GM21723 (cell line): Measurements from ENCODE around the gene PARVB.

ENCODE experiments used
- ATAC-seq: cut with Tn5 transposase; IDR thresholded peaks from one replicate; pipeline ENCODE4 v1.9.1; 2021; ENCODE audit warnings: mild to moderate bottlenecking, moderate library complexity; ENCODE audit not compliant: unreplicated experiment

PARVB gene

DNA sequence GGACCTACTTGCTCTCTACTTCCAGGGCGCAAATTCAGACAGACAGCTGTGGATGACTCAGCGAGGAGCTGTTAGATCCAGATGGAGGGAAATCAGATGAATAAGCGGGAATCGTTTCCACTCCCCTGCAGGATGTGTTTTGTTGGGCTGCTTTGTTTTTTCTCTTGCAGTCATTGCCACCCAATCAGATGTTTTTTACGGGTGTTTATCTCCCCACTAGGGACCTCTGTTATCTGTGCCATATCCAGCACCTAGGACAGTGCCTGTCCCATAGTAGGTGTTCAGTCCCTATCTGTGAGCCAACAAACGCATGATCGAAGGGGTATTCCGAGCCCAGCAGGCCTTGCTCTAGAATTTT, 105.5 kb downstream of the PARVB start:
- no peak for ATAC-seq

DNA sequence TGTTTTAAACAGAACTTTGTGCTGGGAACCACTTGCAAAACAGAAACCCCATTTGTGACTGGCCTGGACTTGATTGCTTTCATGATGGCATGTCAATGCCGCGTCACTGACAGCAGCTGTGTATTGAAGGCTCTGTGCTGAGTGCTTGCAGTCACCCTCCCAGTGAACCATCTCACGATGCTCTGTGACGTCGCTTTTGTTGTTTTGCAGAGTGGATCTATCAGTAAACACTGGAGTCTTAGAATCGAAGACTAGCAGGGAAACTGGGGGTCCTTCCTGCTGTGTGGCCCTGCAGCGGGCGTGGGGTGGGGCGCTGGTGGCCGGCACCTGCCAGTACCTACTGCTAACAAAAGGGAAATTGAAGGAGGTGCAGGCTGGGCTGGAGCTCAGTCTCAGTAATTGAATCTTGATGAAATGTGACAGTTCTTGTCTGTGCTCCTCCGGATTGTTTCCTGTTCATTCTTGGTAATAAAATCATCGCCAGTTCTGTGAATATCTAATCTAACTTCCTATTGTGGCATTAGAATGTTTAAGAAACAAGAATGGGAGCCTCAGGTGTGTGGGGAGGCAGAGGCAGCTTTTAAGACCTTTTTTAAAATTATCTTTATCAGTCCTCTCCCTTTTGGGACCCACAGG, 106.1 kb downstream of the PARVB start:
- ATAC-seq: no peak

DNA sequence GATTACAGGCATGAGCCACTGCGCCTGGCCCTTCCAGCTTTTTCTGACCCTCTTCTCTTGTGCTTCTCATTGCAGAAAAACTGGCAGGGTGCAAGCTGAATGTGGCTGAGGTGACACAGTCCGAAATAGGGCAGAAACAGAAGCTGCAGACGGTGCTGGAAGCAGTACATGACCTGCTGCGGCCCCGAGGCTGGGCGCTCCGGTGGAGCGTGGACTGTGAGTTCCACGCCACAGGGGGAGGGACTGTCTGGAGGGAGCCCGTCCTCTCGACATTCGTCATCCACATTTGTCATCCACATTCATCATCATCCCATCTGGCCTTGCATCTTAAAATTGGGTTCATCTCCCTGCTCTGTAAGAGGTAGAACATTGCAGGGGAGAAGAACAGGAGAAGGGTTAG, 107.3 kb downstream of the PARVB start:
- no peak for ATAC-seq

DNA sequence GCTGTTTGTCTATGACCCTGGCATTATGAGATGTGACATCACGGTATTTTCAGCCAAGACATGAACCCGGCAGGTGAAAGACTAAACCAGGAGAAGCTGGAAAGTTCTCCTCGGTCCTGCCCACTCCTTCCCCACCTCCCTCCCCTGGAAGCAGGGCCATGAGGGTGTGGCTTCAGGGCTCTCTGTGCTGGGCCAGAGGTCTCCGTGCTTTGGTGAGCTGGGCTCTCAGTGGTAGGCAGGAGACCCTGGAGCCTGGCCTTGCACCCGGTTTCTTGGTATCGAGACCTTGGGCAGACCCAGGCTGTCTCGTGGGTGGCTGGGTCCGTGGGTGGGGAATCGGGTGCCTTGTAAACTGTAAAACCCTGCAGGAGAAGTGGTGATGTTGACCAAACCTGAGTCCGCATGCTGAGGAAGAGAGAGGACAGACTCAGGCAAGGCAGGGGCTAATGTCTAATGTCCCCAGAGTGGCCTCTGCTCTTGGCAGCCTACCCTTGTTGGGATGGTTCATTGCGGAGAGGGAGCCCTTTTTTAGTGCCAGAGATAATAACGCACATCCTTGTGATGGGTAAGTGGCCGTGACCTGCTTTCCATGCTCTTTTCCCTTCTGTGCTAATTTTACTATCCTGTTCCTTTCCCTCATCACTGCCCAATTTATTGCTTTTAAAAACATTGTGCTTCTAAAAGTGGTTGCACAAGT, 108.0 kb downstream of the PARVB start:
- ATAC-seq: no peak

DNA sequence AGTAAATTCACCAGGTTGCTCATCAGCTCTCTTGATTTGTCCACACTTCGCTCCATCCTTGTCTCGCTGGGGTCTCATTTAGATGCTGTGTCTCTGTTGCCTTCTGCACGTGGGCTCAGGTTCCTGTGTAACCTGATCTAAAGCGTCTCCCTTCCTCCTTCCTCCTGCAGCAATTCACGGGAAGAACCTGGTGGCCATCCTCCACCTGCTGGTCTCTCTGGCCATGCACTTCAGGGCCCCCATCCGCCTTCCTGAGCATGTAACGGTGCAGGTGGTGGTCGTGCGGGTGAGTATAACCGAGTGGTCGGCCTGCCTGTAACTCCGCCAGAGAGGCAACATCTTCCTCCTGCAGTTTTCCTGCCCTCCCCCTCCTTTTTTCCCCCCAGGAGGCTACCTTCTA, 108.6 kb downstream of the PARVB start:
- ATAC-seq: no peak

DNA sequence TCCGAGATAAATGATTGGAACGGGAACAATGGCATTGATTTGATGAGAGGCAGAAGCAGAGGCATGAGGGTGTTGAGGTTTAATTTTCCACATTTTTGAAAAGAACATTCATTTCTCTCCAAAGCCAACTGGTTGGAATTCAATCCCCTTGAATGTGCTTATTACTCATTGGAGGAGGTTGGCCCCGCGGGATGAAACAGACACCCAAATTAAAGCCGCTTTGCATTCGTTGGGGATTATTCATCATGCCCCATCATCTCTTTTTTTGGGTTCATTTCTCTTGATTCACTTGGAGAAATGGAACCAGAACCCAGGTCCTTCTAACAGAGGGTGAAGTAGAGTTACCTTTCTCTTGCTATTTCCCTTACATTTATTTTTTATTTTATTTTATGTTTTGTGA, 109.1 kb downstream of the PARVB start:
- no peak for ATAC-seq

DNA sequence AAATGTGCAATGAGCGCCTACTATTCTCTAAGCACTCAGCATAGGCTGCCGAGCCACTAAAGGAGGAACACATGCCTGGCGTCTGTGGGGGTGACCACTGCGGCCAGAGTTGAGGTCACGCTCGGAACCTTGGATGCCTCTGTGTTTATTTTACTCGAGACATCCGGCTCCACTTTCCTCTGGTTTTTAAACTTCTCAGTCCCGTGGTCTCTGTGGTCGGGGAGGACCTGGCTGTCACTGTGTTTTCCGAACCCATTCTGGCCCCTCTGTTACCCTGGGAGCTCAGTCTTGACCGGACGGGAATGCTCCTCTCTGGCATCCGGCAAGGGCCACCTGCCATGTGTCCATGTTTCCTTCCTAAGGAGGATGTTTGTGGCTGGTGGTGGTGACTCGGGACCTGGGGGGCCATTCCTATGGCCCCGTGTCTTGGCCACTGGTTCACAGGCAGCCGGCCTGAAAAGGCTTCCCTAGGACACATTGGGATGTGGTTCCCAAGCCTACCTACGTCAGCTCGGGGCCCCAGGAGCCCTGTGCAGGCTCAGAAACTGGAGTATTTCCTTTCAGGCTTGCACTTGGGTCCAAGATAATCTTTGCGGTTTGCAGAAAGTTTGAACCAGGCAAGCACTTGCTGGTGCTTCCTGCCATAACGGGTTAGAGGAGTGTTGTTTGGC, 109.9 kb downstream of the PARVB start:
- ATAC-seq: no peak

DNA sequence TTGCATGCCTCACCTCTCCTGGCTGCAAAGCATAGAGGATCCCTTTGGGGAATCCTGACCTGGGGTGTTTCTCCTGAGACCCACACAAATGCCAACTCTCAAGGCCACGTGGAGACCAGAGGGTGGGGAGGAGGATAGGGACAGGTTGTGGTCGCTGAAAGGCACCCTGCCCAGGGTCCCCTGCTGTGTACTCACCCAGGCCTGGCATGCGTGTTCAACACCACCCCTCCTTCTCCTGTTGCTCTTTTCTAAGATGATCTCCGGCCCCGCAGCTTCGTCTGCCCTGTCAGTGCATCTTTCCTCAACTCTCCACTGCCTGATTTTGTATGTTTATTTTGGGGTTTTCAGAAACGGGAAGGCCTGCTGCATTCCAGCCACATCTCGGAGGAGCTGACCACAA, 112.0 kb downstream of the PARVB start:
- no peak for ATAC-seq

DNA sequence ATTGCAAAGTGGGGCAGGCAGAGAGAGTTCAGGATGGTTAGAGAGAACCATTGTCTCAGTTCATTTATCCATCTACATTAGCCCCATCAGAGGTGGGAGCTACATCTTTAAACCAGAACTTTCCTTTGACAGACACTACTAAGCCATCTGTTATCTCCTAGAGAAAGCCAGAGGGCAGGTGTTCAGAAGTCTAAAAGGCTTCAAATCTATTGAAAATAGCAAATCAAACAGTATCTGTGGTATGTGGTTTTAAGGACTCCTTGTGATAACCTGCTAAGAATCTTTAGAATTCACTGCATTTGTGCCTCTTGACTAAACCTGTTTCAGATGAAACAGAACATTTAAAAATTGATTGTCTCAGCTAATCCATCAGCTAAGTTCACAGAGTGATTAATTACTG, 112.7 kb downstream of the PARVB start:
- ATAC-seq: no peak

DNA sequence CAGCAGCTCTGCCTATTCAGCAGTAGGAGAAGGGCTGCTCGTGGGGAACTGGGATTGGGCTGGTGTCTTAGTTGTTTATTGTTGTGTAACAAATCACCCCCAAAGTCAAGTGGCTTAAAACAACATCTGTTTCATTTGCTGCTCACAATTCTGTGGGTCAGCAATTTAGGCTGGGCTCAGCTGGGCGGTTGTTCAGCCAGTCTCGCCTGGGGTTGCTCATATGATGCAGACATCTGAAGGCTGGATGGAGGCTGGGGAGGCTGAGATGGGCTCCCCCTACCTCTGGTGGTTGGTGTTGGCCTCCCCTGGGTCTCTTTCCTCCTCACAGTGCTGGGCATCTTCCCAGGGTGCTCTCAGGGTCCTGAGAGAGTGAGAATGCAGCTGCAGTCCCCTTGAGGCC, 113.3 kb downstream of the PARVB start:
- ATAC-seq: no peak

DNA sequence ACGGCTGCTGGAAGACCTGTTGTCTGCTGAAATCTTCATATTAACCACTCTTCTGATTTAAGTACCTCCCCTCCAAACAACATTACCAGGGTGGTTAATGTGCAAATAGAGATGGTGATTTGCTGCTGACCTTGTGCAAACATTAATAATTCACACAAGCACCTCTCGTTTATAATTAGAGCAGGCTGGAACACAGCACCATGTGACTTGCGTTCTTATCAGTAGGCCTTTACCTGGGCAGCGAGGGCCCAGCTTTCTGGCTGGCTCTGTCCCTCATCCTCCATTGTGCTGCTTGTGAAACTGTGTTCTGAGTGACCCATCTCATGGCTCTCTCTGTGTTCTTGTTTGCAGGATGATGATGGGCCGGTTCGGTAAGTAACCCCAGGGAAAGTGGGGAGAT, 115.7 kb downstream of the PARVB start:
- ATAC-seq: no peak

DNA sequence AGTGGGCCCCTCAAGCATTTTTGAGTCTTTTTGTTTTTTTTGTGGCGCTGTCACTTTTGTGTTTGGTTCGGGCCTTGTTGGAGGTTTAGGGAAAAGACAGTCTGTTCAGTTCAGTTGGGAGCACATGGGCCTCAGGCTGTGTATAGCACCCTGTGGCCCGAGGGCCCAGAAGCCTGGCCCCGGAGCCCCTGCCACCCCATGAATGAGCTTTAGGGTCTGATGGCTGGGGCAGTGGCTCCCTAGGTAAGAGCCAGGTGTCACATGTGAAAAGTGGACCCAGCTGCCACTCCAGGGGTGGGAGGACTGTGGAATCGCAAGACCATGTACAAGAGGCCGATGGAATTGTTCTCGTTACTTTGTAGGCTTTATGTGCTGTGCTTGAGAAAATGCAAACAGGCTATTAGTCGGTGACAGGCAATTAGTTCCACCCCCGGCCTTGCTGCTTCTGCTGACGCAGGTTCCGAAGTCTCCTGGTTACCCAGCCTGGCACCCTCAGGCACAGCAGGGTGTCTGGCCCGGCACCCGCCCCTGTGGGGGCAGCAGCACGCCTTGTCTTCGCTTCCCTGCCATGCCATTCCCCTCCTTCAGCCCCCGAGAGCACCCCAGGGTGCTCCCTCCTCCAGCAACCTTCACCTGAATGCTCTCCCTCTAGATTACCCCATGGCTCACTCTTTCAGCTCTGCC, 118.5 kb downstream of the PARVB start:
- no peak for ATAC-seq

DNA sequence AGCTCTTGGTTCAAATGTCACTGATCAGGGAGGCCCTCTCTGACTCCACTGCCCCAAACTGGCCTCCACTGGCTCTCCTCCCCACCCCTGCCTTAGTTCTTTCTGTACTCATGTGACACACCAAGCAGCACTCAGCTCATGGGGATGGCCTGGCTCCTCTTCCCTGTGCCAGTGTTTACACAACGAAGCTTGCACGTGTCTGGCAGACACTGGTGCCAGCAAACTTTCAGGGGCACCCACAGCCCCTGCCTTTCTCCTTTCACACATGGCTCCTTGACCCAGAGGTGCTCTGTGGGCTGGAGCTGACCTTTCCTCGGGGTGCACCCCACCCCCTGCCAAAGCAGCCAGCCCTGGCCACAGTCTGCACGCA, 119.0 kb downstream of the PARVB start:
- no peak for ATAC-seq

DNA sequence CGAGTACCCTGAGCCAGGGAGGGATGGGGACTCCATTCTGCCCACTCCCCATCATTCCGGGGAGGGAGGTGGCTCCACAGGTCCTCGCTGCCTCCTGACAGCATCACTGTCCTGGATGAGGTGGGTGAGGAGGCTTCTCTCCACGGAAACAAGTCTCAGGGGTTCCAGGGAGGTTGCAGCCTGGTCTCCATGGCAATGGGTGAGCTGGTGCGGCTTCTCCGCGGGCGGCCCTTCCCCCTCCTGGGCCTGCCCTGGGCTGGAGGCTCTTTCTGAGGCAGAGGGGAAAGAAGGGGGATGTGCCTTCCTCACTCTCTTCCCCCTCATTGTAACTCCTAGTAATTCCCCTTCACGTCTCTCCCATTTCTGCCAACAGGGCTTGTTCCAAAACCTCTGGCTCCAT, 119.5 kb downstream of the PARVB start:
- no peak for ATAC-seq

DNA sequence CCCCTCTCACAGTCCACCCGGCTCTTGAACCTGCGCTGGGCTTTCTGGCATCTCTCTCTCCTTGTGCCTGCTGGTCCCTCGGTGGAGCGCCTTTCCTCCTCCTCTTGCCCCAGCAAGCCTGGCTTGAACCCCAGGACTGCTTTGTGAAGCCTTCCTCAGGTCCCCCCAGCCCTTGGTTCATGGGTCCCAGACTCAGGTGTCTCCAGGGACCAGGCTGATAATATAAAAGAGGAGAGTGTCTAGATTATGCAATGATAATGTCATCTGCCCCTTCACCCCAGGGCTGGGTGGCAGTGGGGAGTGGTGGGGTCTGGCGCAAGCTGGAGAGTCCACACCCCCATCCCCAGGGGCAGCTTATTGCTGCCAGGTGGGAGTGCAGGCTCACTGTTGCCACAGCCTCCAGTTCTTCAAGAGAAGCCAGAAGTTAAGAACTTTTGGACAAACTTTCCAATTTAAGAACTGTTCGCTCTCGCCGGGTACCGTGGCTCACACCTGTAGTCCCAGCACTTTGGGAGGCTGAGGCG, 120.0 kb downstream of the PARVB start:
- no peak for ATAC-seq

DNA sequence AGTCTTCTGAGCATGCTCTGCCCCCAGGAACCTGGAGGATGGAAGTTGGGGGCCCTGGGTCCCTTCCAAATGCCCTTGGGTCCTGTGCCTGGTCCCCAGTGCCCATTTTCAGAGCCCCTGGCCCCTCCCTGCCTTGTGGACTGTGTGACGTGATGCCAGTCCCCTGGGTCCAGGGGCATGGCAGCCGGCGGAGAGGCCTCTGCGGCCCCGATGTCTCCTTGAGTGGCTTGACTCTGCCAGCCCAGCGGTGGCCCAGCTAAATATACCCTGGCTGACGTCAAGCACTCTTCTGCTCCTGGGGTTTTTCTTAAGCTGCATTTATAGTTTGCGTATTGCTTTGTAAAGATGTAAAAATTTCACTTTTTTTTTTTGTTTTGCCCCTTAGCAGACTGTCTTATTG, 121.4 kb downstream of the PARVB start:
- no peak for ATAC-seq

DNA sequence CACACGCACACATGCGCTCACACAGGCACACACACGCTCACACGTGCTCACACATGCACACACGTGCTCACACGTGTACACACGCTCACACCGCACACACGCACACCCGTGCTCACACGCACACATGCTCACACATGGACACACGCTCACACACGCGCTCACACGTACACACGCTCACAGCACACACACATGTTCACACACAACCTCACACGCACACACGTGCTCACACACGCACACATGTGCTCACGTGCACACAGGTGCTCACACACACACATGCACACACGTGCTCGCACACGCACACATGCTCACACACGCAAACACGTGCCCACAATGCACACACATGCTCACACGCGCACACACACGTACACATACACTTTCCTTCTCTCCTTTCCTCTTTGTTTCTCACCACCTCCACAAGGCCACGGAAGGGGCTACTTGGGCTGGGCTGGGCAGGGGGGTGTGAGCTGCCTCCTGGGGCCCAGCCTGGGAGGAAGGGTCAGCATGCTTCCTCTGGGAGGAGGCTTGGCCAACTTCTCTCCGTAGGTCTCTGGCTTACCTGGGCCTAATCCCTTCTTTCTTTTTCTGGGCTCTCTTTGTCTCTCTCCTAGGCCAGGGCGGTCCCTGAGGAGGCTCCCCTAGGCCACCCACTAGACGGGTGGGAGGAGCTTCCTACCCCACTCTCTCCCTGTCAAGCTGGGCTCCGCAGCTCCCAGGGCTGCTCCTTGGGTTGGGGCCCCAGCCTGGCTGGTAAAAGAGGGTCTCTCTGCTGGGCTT, 122.2 kb downstream of the PARVB start:
- no peak for ATAC-seq

DNA sequence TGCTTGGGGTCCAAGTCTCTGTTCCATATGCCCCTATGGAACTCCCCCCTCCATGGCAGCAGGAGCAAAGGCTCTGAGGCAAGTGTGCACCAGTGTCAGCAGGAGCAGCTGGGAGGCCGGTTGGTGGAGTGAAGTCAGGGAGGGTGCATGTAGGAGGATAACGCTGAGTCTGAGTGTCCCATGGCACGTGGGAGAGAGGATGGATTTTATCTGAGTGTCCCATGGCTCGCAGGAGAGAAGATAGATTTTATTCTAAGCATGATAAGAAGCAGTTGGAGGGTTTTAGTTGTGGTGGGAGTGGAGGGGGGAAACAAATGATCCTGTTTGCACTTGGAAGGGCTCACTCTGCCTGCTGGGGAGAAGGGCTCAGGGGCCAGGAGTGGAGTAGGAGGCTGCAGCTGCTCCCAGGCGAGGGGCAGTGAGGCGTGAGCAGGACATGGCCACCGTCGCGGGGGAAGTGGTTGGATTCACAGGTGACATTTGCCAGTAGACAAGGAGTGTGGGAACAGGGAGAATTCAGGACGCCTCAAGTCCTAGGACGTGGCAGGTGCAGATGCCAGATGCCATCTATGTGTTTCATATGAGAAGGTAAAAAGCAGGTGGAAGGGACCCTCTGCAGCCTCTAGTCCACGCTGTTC, 123.0 kb downstream of the PARVB start:
- no peak for ATAC-seq

DNA sequence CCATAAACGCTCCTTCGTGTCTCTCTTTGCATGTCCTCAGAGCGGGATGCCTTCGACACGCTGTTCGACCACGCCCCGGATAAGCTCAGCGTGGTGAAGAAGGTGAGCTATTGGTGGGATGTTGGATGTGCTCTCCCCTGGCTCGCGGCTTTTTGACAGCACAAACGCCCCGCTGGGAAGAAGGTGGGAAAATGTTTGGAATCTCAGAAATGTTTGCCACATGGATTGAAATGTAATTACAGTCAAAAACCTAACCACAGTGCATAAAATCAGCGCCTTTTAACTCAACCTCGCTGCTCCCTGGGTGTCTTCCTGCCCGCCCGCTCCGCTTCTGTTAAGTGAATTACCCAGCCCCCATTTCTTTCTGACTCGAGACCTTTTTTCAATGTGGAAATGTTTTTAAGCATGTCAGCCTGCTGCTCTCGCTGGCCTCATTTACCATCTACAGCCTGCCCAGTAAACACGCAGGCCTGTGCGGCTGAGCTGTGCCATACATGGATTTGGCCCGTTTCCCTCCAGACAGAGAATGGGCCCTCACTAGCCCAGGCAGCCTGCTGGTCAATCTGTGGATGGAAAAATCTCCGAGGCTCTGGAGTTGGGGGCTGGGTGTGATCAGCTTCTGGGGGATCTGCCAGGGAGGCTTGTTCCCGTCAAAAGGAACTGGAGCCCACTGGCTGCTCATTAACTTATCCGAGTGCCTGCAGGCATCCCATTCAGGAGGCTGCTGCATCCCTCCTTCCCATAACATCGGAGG, 123.9 kb downstream of the PARVB start:
- ATAC-seq: no peak

DNA sequence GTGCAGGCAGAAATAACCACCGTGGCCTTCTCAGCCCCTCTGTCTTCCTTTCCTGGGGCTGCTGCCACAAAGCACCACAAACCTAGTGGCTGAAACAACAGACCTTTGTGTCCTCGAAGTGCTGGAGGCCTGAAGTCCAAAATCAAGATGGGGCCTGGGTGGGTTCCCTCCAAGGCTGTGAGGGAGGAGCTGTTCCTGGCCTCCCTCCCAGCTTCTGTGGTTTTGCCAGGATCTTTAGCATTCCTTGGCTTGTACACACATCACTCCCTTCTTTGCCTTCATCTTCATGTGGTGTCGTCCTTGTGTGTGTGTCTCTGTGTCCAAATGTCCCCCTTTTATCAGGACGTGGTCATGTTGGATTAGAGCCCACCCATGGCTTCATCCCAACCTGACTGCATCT, 127.6 kb downstream of the PARVB start:
- ATAC-seq: no peak
